Esophagus mucosa (tissue), 1 donor: ENCODE data around the gene NPAS2. TPM values are rescaled to one million over a fixed set of nuclear protein-coding genes. Genes with fewer than 3 reads are reported as not detected.

ENCODE experiments used
- ATAC-seq: fragments of 200-7000 bp; cut with Tn5 transposase; one replicate; pipeline ENCODE4 v1.9.1; 2020
- total RNA-seq: library from RNA; stranded (reverse); gene quantifications from one replicate; pipeline ENCODE4 v1.2.4, GENCODE V29; 2023
- donor health status: DM: yes; HTN: yes; CAD: no.

The NPAS2 gene
- total RNA-seq, 1 donor from 2014 or later: 63.6 TPM

GRCh38 chr2:100945930-100946607, 126.1 kb downstream of the NPAS2 start:
- ATAC-seq: no peak

- ATAC-seq: no peak
Measured at GRCh38 chr2:100948942-100949811, 129.2 kb downstream of the NPAS2 start.

- no peak for ATAC-seq
Measured at GRCh38 chr2:100952512-100952911, 132.6 kb downstream of the NPAS2 start.

DNA sequence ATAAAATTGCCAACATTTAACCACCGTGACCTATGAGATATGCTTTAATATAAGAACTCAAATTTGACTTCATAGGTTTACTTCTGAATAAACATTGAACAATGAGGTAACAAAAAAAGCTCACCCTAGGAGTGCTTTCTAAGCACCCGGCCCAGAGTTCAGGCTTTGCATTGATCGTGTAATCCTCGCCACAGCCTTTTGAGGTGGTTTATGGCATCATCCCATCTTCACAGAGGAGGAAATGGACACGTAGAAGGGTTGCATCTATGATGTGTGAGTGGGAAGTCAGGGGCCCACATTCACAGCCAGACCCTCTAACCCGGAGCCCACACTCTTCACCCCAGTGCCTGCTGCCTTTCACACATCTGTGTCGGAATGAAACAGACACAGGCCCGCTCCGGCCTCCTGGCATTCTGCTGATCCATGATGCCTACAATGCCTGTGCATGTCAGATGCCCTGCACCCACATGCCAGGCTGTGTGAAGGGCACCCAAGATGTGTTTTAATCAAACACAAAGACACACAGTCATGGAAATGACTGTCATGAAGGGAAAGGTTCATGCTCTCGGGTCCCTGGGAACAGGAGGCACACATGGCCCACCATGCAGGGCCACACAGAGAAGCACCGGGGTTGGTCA, 133.6 kb downstream of the NPAS2 start:
- ATAC-seq: no peak

DNA sequence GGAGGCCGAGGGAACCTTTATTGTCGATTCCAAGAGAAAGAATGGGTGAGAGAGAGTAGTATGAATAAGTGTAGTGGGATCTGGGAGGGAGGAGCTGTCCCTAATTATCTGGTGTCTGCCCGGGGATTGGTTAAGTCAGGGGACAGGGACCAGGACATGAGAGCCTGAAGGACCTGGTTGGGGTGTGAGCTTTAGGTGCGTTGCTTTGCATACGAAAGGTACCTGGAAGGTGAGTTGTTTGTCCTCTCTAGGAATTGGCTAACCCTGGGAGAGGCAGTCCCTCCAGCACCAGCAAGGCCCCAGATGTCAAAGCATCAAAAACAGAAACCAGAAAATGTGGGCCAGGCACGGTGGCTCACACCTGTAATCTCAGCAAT, 134.1 kb downstream of the NPAS2 start:
- ATAC-seq: no peak

GRCh38 chr2:100955226-100955625, 135.3 kb downstream of the NPAS2 start:
- ATAC-seq: no peak

GRCh38 chr2:100956081-100956480, 136.1 kb downstream of the NPAS2 start:
- ATAC-seq: no peak

GRCh38 chr2:100957996-100958653, 138.2 kb downstream of the NPAS2 start:
- ATAC-seq: peak; percentile 39

DNA sequence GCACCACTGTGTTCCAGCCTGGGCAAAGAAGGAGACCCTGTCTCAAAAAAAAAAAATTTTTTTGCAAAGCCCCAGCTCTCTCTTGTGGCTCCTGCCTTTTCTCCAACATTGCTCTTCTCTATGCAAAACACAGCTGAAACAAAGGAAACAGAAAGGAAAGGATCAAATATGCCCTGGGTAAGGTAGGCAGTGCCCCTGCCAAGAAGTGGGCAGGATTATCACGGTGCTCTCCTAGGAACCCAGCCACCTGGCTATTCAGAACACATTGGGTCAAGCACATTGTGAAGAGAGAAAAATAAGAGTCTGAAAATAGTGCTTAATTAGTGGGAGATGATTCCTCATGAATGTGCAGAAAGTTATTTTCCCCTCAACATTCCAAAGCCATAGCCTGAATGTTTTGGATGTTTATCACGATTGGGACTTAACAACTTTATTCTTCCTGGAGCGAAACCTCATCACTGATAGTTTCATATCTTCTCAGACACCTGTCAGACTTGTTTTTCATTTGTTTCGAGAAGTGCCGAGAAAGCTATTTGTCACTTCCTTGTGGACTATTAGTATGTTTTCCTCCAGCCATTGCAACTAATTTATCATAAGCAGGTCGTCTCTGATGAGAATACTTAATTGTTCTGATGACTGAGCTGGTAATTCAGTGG, 139.4 kb downstream of the NPAS2 start:
- ATAC-seq: peak; percentile 41

- no peak for ATAC-seq
Measured at GRCh38 chr2:100960688-100961087, 140.7 kb downstream of the NPAS2 start.

- no peak for ATAC-seq
Measured at GRCh38 chr2:100962366-100963025, 142.6 kb downstream of the NPAS2 start.

DNA sequence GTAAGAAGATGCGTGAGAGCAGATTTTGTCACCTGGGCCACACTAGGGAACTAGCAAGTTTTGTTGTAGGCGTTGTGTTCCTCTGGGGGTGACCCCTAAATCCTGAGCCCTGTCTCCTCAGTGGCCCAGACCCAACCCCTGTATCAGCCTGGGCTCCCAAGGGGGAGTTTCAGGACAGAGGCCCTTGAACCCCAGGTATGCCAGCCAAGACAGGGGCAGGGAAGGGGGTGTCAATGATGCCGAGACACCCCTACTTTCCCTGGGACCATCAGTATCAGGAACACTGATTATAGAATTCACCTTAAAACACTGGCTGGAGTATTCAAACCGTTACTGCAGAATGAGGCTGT, 143.1 kb downstream of the NPAS2 start:
- no peak for ATAC-seq

GRCh38 chr2:100964222-100964621, 144.3 kb downstream of the NPAS2 start:
- no peak for ATAC-seq

DNA sequence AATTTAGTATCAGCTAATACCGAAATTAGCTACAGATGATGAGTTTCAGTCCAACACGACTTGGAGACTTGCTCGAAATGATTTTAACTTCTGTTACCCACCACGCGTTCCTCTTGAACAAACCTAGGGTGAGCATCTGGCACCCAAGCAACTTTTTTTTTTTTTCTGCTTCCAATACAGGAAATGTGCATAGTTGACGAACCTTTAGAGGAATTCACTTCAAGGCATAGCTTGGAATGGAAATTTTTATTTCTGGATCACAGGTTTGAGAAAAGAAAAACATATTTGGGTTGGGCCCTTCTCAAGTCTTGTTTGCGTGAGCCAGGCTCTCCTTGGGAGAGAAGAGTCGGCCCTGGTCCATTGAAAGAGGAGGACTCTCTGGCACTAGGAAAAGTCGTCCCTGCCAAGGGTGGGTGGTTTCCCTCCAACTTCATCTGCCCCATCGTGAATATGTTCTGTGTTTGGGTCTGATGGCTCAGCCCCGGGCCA, 144.8 kb downstream of the NPAS2 start:
- no peak for ATAC-seq

DNA sequence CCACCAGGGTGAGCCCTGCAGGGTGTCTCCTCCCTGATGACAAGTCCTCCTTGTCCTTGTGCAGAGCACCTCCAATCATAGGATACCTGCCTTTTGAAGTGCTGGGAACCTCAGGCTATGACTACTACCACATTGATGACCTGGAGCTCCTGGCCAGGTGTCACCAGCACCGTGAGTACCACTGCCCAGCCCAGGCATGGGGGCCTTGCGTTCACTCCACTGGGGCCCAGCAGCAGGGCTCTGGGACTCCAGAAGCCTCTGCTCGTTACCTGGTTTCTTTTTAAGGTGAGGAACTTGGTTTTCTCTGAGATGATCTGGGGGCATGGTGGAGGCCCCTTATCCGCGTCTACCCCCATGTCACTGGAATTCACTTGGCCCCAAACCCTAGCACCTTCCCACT, 145.7 kb downstream of the NPAS2 start:
- peak; percentile 41 for ATAC-seq

- no peak for ATAC-seq
Measured at GRCh38 chr2:100967716-100968115, 147.8 kb downstream of the NPAS2 start.

DNA sequence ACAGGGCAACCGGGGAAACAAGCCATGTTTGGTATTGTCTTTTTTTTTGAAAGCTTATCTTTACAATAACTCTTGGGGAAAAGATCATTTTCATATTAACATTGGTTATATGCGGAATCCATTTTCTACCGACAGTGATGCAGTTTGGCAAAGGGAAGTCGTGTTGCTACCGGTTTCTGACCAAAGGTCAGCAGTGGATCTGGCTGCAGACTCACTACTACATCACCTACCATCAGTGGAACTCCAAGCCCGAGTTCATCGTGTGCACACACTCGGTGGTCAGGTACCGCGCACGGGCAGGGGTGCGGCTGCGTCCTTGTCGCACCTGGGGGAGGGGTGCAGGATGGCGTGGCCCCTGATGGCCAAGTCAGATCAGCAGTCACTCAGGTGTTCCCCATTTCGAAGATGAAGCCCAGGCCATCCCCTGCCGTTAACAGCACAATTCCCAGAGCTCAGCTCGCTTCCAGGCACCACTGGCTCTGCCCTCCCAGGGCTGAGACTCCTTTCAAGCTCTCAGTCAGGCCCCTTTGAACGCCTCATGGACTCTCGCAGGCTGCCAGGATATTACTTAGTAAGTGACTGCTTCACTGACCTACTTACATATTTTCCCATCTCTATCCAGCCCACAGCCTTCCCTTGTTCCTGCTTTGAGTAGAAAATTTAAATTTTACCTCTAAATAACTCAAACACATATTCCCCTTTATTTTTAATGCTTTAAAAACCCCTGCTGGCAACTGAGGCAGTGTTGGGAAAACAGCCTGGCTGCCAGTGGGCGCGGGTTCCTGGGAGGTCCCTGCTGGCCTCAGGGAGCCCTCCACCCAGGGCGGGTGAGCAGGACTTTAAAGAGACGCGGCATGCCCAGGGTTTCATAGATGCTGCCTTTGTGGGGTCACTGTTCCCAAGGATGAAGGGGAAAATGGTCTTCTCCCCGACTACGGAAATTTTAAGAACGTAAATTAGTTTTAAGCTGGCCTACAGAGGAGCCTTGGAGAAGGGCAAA, 148.5 kb downstream of the NPAS2 start:
- ATAC-seq: no peak

DNA sequence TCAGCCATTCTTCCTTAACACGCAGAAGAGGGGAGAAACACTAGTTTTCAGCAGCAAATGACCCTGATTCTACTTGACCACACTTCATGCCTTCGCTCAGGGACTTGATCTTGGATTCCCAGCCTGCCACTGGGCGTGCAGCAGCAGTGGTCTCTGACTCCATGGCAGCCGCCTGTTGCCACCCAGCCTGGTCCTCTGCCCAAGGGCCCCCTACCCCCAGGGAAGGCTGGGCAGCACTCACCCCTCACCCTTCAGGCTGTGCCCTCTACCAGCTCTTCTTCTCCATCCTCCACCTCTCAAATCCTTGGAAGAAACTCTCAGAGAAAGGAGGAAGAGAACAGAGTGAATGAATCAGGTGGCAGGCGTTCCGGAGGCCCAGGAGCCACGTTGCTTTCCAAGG, 150.1 kb downstream of the NPAS2 start:
- ATAC-seq: no peak

- no peak for ATAC-seq
Measured at GRCh38 chr2:100971221-100971620, 151.3 kb downstream of the NPAS2 start.

- no peak for ATAC-seq
Measured at GRCh38 chr2:100972452-100972851, 152.5 kb downstream of the NPAS2 start.
